Posterior vena cava (tissue), 2 donors: ENCODE data around the gene UAP1. TPM values are rescaled to one million over a fixed set of nuclear protein-coding genes. Genes with fewer than 3 reads are reported as not detected.
"Not testable (repeated sequence)": the region's sequence is repeated elsewhere in the genome, so short reads cannot be mapped to it uniquely, and the experiment has no call there.

Experiments
- DNase-seq: peaks from one replicate; pipeline ENCODE4 v3.0.0-alpha.2; 2020; ENCODE audit warnings: low spot score
- intact Hi-C, 2 donors: fragments of 100-400 bp; cut with DNase I; formaldehyde crosslinking; loops; one replicate each; pipeline versions ENCODE4 v1.14.1 to v1.14.2; 2022 to 2023
- total RNA-seq, 2 donors: library from RNA; stranded (reverse); fragmentation: NEBNext Ultra II Directional; extraction: Animal tissue kit (Norgen Biotek cat#: 25700); gene quantifications; one replicate each; pipeline ENCODE4 v1.2.1, GENCODE V29; 2021
- donor health status: DM: yes; HTN: yes; CAD: no.
- donor health status: DM: yes; HTN: yes; CAD: no.

The UAP1 gene
- total RNA-seq, 2 donors from 2014 or later, result 106 to 115 TPM

DNA sequence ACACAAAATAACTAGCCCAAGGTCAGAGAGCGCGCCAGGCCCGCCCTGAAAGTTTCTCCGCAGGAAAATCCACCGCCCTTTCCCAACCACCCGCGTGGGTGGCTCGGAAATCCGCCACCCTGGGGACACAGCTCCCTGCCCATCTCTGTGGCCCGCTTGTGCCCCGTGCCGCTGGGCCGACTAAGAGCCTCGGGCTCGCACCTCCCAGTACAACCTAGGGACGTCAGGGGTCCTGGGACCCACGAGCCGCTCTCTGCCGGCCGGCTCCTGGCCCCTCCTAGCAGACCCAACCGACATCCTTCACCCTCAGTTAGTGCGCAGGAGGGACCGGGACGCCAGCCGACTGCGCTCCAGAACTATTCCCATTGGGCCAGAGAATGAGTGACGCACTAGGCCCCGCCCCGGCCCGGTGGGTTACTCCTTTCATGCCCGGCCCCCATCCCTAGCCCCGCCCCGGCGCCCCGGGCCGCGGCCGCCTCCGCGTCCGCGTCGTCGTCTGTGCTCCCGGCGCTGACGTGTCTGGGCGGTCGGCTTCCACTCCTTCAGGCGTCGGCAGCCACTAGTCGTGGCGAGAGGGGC is 396 bp upstream of the UAP1 start:
- intact Hi-C loops, result no loop called here
- DNase-seq, result peak; percentile 100

DNA sequence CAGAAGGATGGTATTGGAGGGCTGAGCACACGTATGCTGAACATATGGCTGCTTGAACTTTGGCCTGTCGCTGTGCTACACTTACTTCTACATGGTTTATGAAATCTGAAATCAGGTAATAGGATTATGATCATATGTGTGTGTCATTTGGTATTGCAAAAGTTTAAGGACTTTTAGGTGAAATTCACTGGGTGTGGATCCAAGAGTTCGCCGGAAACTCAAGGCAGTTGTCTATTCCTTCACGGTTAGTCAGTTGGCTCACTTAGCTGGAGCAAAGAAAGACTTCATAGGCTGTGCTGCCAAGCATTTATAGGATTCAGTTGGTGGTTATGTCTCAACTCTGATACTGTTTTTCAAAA is 927 bp downstream of the UAP1 start:
- intact Hi-C loops, result no loop called here
- no peak for DNase-seq

DNA sequence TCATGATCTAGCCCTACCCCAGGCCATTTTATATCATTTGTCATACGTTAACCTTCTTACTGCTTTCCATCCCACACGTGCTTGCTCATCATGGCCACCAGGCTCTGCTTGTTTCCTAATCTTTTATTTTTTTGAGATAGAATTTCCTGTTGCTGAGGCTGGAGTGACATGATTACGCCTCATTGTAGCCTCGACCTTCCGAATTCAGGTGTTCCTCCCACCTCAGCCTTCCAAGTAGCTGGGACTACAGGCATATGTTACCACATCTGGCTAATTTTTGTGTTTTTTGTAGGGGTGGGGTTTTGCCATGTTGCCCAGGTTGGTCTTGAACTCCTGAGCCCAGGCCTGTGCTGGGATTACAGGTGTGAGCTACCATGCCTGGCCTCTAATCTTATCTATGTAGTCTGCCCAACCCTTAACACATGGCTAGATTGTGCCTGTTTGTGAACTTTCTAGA is 3.3 kb downstream of the UAP1 start:
- no peak for DNase-seq
- intact Hi-C loops, result no loop called here

DNA sequence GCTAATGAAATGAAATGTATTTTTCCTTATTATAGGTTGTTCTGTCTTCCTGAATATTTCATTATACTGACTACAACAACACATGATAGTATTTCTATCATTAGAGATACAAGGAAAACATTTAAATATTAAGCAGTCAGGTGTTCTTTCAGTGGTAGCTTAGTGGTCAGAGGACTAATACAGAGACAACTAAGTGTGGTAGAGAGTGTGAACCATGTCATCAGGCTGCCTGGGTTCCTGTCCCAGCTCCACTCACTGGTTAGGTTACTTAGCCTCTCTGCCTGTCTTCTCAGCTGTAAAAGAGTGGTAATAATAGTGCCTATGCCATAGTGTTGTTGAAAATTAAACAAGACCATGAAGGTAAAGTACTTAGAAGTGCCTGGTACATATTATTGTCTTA is 3.9 kb downstream of the UAP1 start:
- no peak for DNase-seq
- intact Hi-C loops, result no loop called here

DNA sequence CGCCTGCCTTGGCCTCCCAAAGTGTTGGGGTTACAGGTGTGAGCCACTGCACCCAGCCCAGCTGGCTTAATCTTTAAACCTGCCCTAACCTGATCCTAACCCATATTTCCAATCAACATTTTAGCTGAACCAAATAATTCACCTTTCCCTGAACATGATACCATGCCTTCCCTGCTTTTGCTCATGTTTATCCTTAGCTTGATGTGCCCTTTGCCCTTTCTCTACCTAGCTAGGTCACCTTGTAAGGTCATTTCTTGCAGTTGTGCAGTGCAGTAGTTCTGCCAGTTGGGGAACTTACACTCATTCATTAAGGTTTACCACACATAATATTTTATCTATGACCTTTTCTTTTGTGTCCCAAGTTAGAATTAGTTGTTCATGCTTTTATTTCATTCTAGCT is 5.3 kb downstream of the UAP1 start:
- DNase-seq, result no peak
- intact Hi-C loops, result no loop called here

DNA sequence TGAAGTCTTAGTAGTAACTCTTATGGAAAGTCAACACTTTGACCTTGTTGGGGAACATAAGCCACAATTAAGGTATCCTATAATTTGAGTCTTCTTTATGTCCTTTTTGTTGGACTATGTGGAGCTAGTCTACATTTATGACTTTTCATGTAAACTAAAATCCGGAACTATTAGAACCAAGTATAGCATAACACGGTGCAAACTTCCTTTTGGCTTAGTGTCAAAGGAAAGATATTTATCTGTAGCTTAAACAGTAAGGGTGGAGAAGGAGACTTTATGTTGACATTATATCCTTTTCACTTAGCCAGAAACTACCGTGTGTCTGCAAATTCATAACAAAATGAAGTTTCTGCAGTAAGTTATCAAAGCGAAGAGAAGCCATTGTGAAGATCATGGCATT is 7.3 kb downstream of the UAP1 start:
- DNase-seq, result no peak
- intact Hi-C loops, result no loop called here

DNA sequence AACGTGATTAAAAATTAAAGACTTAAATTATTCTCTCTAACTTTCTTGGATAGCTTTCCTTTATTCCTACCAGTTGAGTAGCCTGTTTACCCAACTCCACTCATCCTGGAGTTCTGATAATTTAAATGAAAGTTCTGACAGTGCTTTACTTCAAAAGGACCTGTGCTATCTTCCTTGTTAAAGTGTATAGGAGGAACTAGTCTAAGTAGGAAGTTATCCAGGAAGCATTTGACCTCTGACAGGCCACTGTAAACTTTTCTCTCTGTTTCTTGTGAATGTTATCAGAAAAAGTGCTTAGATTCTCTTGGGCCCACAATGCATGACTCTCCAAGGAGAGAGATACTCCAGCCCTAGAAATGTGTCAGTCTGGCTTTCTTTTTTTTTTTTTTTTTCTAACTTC is 9.2 kb downstream of the UAP1 start:
- intact Hi-C loops, result no loop called here
- no peak for DNase-seq

DNA sequence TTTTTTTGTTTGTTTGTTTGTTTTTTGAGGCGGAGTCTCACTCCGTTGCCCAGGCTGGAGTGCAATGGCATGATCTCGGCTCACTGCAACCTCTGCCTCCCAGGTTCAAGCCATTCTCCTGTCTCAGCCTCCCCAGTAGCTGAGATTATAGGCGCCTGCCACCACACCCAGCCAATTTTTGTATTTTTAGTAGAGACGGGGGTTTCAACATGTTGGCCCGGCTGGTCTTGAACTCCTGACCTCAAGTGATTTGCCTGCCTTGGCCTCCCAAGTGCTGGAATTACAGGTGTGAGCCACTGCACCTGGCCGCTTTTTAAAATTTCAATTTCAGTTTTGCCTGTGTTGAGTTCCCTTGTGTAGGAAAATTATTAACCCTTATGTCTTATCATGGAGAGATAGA is 9.6 kb downstream of the UAP1 start:
- intact Hi-C loops, result not testable (repeated sequence)

DNA sequence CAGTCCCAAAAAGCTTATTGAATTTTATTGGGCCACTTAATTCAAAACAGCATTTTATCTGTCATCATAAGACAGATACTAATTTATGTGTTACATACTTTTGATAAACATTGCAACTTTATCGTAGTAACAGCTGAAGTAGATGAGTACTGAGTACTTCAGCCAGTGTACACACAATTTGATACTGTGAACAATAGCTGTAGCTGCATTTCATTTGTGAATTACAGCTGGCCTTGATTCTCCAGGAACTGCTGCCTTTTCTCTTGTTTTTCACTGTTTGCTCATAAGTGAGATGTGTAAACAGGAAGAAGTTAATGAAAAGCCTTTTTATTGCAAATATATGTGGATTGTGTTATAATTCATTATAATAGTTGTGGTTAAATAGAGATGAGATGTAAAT is 10.2 kb downstream of the UAP1 start:
- no peak for DNase-seq
- intact Hi-C loops, result no loop called here

More for the DNA sequence above, 9.6 kb downstream of the UAP1 start:
- DNase-seq, result not testable (repeated sequence)

DNA sequence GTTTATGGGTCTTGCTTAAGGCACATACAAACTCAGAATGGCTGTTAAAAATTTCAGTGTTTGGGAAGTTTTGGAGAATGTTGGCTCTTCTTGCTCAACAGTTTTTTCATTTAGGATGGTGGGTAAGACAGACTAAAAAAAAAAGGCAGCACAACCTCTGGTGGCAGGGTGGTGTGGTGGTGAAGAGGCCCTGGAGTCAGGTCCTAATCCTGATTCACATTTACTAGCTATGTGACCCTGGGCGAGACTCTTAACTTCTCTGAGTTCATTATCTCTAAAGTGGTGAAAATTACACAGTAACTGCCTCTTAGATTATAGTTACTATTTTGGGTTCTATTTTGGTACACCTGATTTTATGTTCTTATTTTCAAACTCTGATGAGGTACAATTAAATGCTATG is 11.6 kb downstream of the UAP1 start:
- no peak for DNase-seq
- intact Hi-C loops, result no loop called here

DNA sequence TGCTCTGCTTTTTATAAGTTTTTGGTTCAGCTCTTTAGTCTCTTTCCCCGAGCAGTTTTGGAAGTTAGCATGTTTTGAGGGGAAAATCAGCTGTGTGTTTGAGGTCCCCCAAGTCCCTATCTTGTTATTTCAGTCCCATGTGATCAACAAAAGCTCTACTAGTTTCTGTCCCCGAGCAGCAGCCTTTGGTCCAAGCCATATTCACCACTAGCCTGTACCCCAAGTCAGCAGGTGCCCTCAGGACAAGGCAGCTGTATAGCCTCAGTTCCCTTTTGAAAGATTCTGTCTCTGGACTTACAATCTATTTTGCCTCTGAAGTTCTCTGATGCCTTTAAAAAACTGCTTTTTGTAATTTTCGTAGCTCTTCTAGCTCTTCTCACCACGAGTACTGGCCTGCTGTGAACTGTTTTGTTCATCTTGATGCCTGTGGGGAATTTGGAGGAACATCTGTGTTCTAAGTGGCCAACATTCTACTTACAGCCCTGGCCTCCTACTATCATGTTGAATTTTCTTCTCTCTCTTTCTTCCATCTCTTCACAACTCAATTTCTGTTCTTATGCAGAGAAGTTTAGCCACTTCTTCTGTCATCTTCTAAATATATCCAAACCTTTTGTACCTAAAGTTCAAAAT is 16.7 kb downstream of the UAP1 start:
- DNase-seq, result no peak
- intact Hi-C loops, result no loop called here

DNA sequence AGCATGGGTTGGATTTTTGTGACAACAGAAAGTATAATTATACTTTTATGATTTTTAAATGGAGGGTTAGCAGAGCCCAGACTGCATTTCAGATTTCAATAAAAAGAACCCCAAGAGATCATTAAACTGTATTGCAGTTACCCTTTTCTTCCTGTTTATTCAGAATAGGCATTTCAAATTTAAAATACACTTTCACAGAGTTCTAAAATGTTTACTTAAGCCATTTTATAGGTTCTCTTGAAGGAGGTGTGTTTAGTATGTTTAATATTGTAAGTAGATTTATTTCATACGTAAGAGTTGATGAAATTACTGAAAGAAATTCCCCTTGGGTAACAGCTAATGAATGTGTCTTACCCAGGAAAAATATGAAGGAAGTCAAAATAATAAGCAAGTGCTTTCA is 17.4 kb downstream of the UAP1 start:
- DNase-seq, result no peak
- intact Hi-C loops, result no loop called here

DNA sequence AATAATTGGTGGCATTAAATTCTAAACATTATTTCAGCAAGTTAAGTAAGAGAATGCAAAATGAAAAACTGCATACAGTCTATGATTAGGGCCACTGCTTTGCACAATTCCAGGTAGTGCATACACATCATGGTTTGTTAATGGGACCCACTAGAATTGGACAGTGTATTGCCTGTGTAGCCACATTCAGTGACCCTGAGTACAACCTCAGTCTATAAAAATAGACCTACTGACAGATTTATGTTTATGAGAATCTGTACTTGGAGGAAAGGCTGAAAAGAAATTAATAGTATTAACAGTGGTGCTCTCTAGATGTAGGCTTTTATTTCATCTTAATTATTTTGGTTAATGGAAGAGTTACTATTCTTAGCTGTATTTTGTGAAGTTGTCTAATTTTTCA is 18.8 kb downstream of the UAP1 start:
- intact Hi-C loops, result no loop called here

DNA sequence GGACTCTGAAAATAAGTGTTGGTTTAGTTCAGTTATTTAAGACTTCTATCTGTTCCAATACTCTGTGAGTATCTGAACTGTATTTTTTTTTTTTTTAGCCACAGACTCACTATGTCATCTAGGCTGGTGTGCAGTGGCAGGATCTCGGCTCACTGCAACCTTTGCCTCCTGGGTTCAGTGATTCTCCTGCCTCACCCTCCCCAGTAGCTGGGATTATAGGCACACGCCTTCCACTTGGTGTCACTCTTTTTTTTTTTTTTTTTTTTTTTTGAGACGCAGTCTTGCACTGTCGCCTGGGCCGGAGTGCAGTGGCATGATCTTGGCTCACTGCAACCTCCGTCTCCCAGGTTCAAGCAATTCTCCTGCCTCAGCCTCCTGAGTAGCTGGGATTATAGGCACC is 21.4 kb downstream of the UAP1 start:
- DNase-seq, intact Hi-C loops: not testable (repeated sequence)

More for the DNA sequence above, 18.8 kb downstream of the UAP1 start:
- no peak for DNase-seq

DNA sequence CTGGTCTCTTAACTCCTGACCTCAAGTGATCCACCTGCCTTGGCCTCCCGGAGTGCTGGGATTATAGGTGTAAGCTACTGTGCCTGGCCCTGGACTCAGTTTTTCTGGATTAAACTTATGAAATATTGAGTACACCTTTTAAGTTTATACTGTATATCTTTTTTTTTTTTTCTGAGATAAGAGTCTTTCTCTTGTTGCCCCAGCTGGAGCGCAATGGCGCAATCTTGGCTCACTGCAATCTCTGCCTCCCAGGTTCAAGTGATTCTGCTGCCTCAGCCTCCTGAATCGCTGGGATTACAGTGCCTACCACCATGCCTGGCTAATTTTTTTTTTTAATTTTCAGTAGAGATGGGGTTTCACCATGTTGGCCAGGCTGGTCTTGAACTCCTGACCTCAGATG is 23.6 kb downstream of the UAP1 start:
- DNase-seq, intact Hi-C loops: not testable (repeated sequence)

DNA sequence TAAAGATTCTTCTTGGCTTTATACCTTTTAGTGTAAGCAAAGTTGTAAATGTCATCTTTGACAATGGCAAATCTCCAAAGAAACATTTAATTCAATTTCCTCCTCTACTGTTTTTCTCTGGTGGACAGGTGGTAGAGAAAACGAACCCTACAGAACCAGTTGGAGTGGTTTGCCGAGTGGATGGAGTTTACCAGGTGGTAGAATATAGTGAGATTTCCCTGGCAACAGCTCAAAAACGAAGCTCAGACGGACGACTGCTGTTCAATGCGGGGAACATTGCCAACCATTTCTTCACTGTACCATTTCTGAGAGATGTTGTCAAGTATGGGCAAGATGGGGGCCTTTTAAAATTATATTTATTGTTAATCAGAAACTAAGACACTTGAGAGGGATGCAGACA is 25.8 kb downstream of the UAP1 start:
- no peak for DNase-seq
- intact Hi-C loops, result no loop called here

DNA sequence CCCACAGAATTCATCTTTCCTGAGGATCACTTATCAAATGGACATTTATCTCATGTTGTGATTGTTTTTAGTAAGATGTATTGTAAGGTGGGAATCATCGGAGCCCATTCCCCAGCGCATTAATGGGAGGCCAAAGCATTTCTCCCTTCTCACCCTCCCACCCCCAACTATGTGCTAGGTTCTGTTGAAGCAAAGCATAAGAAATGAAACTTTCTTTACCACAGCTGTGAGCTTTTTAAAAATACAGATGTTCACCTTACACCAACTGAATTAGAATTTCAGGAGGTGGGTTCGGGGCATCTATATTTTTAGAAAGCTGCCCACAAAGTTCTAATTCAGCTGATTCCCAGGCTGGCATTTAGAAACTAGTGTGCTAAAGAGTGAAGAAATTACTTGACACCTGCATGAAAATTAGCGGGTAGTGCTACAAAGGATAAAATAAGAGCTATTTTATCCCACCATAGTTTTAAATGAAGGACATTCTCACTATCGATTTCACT is 26.3 kb downstream of the UAP1 start:
- intact Hi-C loops, result no loop called here
- no peak for DNase-seq

DNA sequence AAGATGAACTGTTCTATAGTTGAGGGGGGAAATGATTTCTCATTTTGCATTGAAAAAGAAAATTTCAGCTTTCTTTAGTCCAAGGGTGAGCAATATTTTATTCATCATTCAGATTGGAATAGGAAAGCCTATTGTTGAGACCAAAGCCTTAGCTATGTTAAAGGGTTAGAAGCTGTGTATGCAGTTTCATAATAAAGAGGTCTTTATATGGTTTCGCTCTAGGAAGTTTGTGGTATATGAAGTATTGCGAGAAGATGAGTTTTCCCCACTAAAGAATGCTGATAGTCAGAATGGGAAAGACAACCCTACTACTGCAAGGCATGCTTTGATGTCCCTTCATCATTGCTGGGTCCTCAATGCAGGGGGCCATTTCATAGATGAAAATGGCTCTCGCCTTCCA is 28.6 kb downstream of the UAP1 start:
- intact Hi-C loops, result no loop called here

DNA sequence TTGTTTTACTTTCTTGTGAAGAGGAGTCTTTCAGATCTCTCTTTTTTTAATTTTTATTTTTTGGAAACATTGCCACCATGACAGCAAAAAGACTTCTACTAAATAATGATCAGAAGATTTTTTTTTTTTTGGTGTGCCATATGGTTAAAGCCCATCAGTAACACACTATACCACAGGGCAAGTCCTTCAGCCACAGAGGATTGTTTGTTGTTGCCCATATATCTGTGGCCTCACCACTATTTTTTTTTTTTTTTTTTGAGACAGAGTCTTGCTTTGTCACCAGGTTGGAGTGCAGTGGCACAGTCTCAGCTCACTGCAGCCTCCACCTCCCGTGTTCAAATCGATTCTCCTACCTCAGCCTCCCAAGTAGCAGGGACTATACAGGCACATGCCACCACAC is 29.2 kb downstream of the UAP1 start:
- no peak for DNase-seq
- intact Hi-C loops, result no loop called here

More for the DNA sequence above, 28.6 kb downstream of the UAP1 start:
- no peak for DNase-seq

DNA sequence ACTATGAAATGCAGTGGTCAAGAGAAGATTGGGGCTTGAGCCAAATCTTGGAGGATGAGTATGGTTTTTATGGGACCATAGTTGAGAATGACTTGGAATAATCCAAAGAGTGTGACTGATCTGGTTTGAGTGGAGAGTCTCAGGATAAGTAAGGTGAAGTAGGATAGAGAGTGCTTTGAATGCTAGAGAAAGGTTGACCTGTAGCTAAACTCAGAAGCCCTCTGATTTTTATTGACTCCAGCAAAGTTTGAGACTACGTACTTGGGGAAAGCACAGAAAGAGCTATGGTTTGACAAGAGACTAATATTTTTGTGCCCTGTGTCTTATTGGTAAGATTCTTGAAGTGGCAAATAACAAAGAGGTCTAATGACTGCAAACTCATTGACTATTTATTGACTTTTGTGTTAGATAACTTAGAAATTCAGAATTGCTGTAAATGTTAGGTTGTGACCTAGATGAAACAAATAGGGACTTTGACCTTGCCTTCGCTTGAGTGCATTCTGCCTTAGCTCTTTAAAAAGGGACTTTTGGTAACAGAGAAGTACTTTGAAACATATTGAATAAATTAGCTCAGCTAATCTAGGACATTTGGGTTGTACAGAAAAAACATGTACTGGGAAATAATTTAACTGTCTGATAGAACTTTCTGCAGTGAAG is 35.1 kb downstream of the UAP1 start:
- DNase-seq, result no peak
- intact Hi-C loops, result no loop called here

DNA sequence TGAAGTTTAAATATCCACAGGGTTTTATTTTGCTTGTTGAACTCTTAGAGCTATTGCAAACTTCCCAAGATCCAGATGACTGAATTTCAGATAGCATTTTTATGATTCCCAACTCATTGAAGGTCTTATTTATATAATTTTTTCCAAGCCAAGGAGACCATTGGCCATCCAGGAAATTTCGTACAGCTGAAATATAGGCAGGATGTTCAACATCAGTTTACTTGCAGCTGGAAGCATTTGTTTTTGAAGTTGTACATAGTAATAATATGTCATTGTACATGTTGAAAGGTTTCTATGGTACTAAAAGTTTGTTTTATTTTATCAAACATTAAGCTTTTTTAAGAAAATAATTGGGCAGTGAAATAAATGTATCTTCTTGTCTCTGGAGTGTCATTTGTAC is 37.9 kb downstream of the UAP1 start:
- intact Hi-C loops, result no loop called here
- DNase-seq, result no peak
